Mesenchymal stem cell (in vitro differentiated cells and primary cell): ENCODE results near the gene PLS1.

Experiments
- DNase-seq: peaks from one replicate; pipeline ENCODE4 v3.0.0-alpha.2; 2013
- H2AFZ ChIP-seq: one replicate; pipeline ENCODE4 v1.6.1; 2013; ENCODE audit warnings: low read depth, mild to moderate bottlenecking, control low read depth, inconsistent platforms, low read length, moderate library complexity
- H2AK5ac ChIP-seq: 2 replicates; pipeline ENCODE4 v1.6.1; 2013; ENCODE audit warnings: low read length, moderate library complexity, mild to moderate bottlenecking, inconsistent platforms; ENCODE audit not compliant: severe bottlenecking
- H2BK120ac ChIP-seq: one replicate; pipeline ENCODE4 v1.6.1; 2013; ENCODE audit warnings: low read depth, mild to moderate bottlenecking, inconsistent platforms, low read length, moderate library complexity
- H2BK12ac ChIP-seq, 2 experiments: one replicate each; pipeline ENCODE4 v1.6.1; 2013; ENCODE audit warnings: inconsistent platforms in 2 of 2, low read length in 2 of 2, mild to moderate bottlenecking in 2 of 2, moderate library complexity in 2 of 2, control low read depth in 1 of 2
- H2BK15ac ChIP-seq: one replicate; pipeline ENCODE4 v1.6.1; 2013; ENCODE audit warnings: mild to moderate bottlenecking, low read depth, inconsistent platforms; ENCODE audit not compliant: poor library complexity, severe bottlenecking
- H2BK5ac ChIP-seq: 2 replicates; pipeline ENCODE4 v1.6.1; 2013; ENCODE audit warnings: low read depth, mild to moderate bottlenecking, low read length, control low read depth, inconsistent platforms; ENCODE audit not compliant: poor library complexity, severe bottlenecking
- H3K14ac ChIP-seq, 2 experiments: one replicate each; pipeline ENCODE4 v1.6.1; 2013; ENCODE audit warnings: inconsistent platforms in 2 of 2, low read length in 2 of 2, control low read depth in 1 of 2, mild to moderate bottlenecking in 1 of 2, moderate library complexity in 1 of 2
- H3K18ac ChIP-seq, 2 experiments: one replicate each; pipeline ENCODE4 v1.6.1; 2013; ENCODE audit warnings: inconsistent platforms in 2 of 2, low read length in 2 of 2, control low read depth in 1 of 2, low read depth in 1 of 2, mild to moderate bottlenecking in 1 of 2
- H3K23ac ChIP-seq, 2 experiments: one replicate each; pipeline ENCODE4 v1.6.1; 2013; ENCODE audit warnings: inconsistent platforms in 2 of 2, low read length in 2 of 2, mild to moderate bottlenecking in 2 of 2, moderate library complexity in 2 of 2, control low read depth in 1 of 2
- H3K27ac ChIP-seq: 2 replicates; pipeline ENCODE4 v1.5.1; 2013; ENCODE audit warnings: mild to moderate bottlenecking, moderate library complexity, low read length, control low read depth, inconsistent platforms; ENCODE audit not compliant: poor library complexity, severe bottlenecking
- H3K27me3 ChIP-seq, 2 experiments: 2 replicates each; pipeline versions ENCODE4 v1.6.1 to v1.7.0; 2013; ENCODE audit warnings: low read length in 2 of 2, mild to moderate bottlenecking in 2 of 2, moderate library complexity in 2 of 2, control low read depth in 1 of 2, inconsistent platforms in 1 of 2; ENCODE audit not compliant: control insufficient read depth in 1 of 2, insufficient read depth in 1 of 2
- H3K36me3 ChIP-seq, 2 experiments: 2 replicates each; pipeline versions ENCODE4 v1.6.1 to v1.7.0; 2013; ENCODE audit warnings: low read length in 2 of 2, control low read depth in 1 of 2, inconsistent platforms in 1 of 2, low read depth in 1 of 2, mild to moderate bottlenecking in 1 of 2; ENCODE audit not compliant: insufficient read depth in 2 of 2, control insufficient read depth in 1 of 2
- H3K4ac ChIP-seq, 2 experiments: one replicate each; pipeline ENCODE4 v1.6.1; 2013; ENCODE audit warnings: inconsistent platforms in 2 of 2, low read length in 2 of 2, mild to moderate bottlenecking in 2 of 2, moderate library complexity in 2 of 2, control low read depth in 1 of 2, low read depth in 1 of 2
- H3K4me1 ChIP-seq: 2 replicates; pipeline ENCODE4 v1.6.1; 2013; ENCODE audit warnings: low read depth, low read length, control low read depth; ENCODE audit not compliant: control insufficient read depth, insufficient read depth
- H3K4me2 ChIP-seq: 2 replicates; pipeline ENCODE4 v1.6.1; 2013; ENCODE audit warnings: low read length, mild to moderate bottlenecking, inconsistent platforms; ENCODE audit not compliant: poor library complexity, severe bottlenecking
- H3K4me3 ChIP-seq, 2 experiments: 2 replicates each; pipeline versions ENCODE4 v1.5.1 to v1.7.0; 2013; ENCODE audit warnings: low read length in 2 of 2, mild to moderate bottlenecking in 2 of 2, control low read depth in 1 of 2, low read depth in 1 of 2; ENCODE audit not compliant: insufficient read depth in 1 of 2
- H3K79me1 ChIP-seq: replicated peaks from 2 replicates; pipeline ENCODE4 v1.6.1; 2013; ENCODE audit warnings: mild to moderate bottlenecking, control low read depth, low read length, inconsistent platforms; ENCODE audit not compliant: poor library complexity, severe bottlenecking
- H3K9ac ChIP-seq: 2 replicates; pipeline ENCODE4 v1.7.0; 2013; ENCODE audit warnings: mild to moderate bottlenecking, low read length, moderate library complexity
- H3K9me3 ChIP-seq: 2 replicates; pipeline ENCODE4 v1.7.0; 2013; ENCODE audit warnings: mild to moderate bottlenecking, low read length; ENCODE audit not compliant: control insufficient read depth
- H4K8ac ChIP-seq: one replicate; pipeline ENCODE4 v1.6.1; 2013; ENCODE audit warnings: inconsistent platforms, mild to moderate bottlenecking, low read length, moderate library complexity
- H4K91ac ChIP-seq: one replicate; pipeline ENCODE4 v1.6.1; 2013; ENCODE audit warnings: mild to moderate bottlenecking, low read length, inconsistent platforms
- WGBS: methylation state at CpG from one replicate; pipeline ENCODE4 v1.1.7; 2013; ENCODE audit warnings: mixed read lengths; 5-methylcytosine and 5-hydroxymethylcytosine counted together

The PLS1 gene

GRCh38 chr3:142690613-142691012 is 94.4 kb downstream of the PLS1 start:
- Histone ChIP-seq H2BK12ac (no peak overlapping the region), H2BK5ac (no peak overlapping the region), H2BK15ac (no peak overlapping the region), H3K4ac (no peak overlapping the region), H2AFZ (no peak overlapping the region), H3K27me3 (no peaks in the 10 kb centered on the region), H4K91ac (no peak overlapping the region), H3K4me2 (no peak overlapping the region), H3K14ac (no peak overlapping the region), H4K8ac (no peak overlapping the region), H3K18ac (no peak overlapping the region), H3K9me3 (no peaks in the 10 kb centered on the region), H2AK5ac (no peak overlapping the region), H3K9ac (no peak overlapping the region), H3K36me3 (no peaks in the 10 kb centered on the region), H2BK120ac (no peak overlapping the region), H3K79me1 (no peaks in the 10 kb centered on the region), H3K4me3 (no peak overlapping the region), H3K23ac (no peak overlapping the region), H3K4me1 (no peaks in the 10 kb centered on the region), H3K27ac (no peak overlapping the region)
- DNase-seq: no peak
- WGBS: no CpG with 5 or more reads among the region's 2 CpGs

DNA sequence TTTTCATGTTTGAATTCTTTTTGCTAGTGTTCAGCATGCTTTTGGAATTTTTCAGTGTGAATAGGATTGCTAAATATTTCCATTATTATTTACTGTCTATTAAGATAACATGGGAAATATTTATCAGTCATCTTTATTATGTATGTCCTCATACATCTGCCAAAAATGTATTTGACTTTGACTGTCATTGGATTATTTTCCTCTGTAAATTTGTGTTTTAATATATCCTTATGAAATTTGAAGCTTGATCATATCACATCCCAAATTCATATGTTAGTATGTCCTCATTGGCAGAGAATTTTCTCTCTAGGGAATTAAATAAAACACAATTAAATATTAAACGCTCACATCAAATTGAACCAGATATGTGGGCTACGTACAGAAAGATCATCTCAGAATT is 95.3 kb downstream of the PLS1 start:
- no peak overlapping the region for H3K18ac ChIP-seq
- H3K27me3 ChIP-seq: no peaks in the 10 kb centered on the region
- H3K79me1 ChIP-seq: no peaks in the 10 kb centered on the region
- H3K4ac ChIP-seq: no peak overlapping the region
- H4K8ac ChIP-seq: no peak overlapping the region
- no peak overlapping the region for H3K23ac ChIP-seq
- H3K9ac ChIP-seq: no peak overlapping the region
- H3K4me2 ChIP-seq: no peak overlapping the region
- no peaks in the 10 kb centered on the region for H3K36me3 ChIP-seq
- H3K9me3 ChIP-seq: no peaks in the 10 kb centered on the region
- H4K91ac ChIP-seq: no peak overlapping the region
- no peak overlapping the region for H2BK120ac ChIP-seq
- no peaks in the 10 kb centered on the region for H3K4me1 ChIP-seq
- no peak overlapping the region for H3K4me3 ChIP-seq
- no peak overlapping the region for H2BK12ac ChIP-seq
- H2BK15ac ChIP-seq: no peak overlapping the region
- H2AFZ ChIP-seq: no peak overlapping the region
- no peak overlapping the region for H3K27ac ChIP-seq
- no peak overlapping the region for H2BK5ac ChIP-seq
- 100% methylated on average over 2 of the region's 2 CpGs for WGBS
- no peak overlapping the region for H3K14ac ChIP-seq
- no peak for DNase-seq
- no peak overlapping the region for H2AK5ac ChIP-seq

DNA sequence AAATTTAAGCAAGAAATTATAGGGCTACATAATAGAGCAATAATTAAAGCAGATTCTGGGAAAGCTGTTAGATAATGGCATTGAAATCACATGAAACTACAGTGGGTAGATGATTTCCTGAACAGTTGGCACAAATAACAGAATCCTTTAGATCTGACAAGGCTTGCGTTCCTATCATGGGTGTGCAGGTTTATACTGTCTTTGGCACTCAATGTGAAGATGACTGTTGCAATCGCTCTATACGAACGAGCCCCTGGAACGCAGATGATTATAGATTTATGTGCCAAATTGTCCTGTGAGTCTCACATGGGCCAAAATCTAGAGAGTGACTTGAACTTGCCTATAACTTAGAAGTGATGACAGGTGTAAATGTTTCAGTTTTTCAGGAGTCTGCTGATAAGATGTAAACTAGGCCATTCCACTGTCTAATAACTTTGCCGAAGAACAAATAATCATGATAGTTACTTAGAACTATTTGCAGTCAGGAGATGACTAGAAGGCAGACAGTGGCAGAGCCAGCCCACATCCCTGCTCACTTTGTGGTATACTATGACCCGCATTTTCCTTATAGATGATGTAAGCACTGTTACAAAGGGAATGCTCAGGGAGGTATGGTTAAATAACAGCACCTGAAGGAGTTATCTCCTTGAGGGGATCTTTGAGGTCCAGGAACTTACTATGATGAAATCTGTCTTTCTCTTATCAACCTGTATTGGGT is 97.1 kb downstream of the PLS1 start:
- Histone ChIP-seq H3K14ac (no peak overlapping the region), H2BK15ac (no peak overlapping the region)
- WGBS: 95% methylated on average over 7 of the region's 7 CpGs

GRCh38 chr3:142694225-142694624 is 98.0 kb downstream of the PLS1 start:
- no peak overlapping the region for H2AK5ac ChIP-seq
- no peak overlapping the region for H3K4me3 ChIP-seq
- no peak overlapping the region for H2BK12ac ChIP-seq
- no peak overlapping the region for H3K9ac ChIP-seq
- H3K14ac ChIP-seq: no peak overlapping the region
- H3K18ac ChIP-seq: no peak overlapping the region
- H2BK15ac ChIP-seq: no peak overlapping the region
- H3K4me1 ChIP-seq: no peaks in the 10 kb centered on the region
- H2BK120ac ChIP-seq: no peak overlapping the region
- H3K27me3 ChIP-seq: no peaks in the 10 kb centered on the region
- no peak overlapping the region for H4K91ac ChIP-seq
- no peak overlapping the region for H2AFZ ChIP-seq
- H3K4me2 ChIP-seq: no peak overlapping the region
- no peak for DNase-seq
- no peak overlapping the region for H3K4ac ChIP-seq
- no peak overlapping the region for H2BK5ac ChIP-seq
- WGBS: 80% methylated on average over 1 of the region's 1 CpG
- no peaks in the 10 kb centered on the region for H3K9me3 ChIP-seq
- H3K27ac ChIP-seq: no peak overlapping the region
- H4K8ac ChIP-seq: no peak overlapping the region
- H3K36me3 ChIP-seq: no peaks in the 10 kb centered on the region
- no peak overlapping the region for H3K23ac ChIP-seq
- no peaks in the 10 kb centered on the region for H3K79me1 ChIP-seq

More for the DNA sequence above, 97.1 kb downstream of the PLS1 start:
- no peaks in the 10 kb centered on the region for H3K4me1 ChIP-seq
- no peak overlapping the region for H2AFZ ChIP-seq
- H3K79me1 ChIP-seq: no peaks in the 10 kb centered on the region
- no peak overlapping the region for H3K4ac ChIP-seq
- no peak overlapping the region for H3K9ac ChIP-seq
- H2AK5ac ChIP-seq: no peak overlapping the region
- DNase-seq: no peak
- H2BK120ac ChIP-seq: no peak overlapping the region
- H4K91ac ChIP-seq: no peak overlapping the region
- no peaks in the 10 kb centered on the region for H3K9me3 ChIP-seq
- H3K18ac ChIP-seq: no peak overlapping the region
- no peaks in the 10 kb centered on the region for H3K27me3 ChIP-seq
- no peak overlapping the region for H3K4me3 ChIP-seq
- H3K27ac ChIP-seq: no peak overlapping the region
- H3K36me3 ChIP-seq: no peaks in the 10 kb centered on the region
- H4K8ac ChIP-seq: no peak overlapping the region
- no peak overlapping the region for H3K23ac ChIP-seq
- H2BK5ac ChIP-seq: no peak overlapping the region
- no peak overlapping the region for H2BK12ac ChIP-seq
- no peak overlapping the region for H3K4me2 ChIP-seq
